Activated CD4-positive, CD25-positive, alpha-beta regulatory T cell treated with anti-CD3 and anti-CD28 coated beads, Interleukin-2, amount 50 U/mL, for 16 hours (primary cell): ENCODE data around the gene SDCBP2.

Source experiments
- DNase-seq: peaks from one replicate; pipeline ENCODE4 v3.0.0-alpha.2; 2020; ENCODE audit warnings: low read depth, low spot score

The SDCBP2 gene

DNA sequence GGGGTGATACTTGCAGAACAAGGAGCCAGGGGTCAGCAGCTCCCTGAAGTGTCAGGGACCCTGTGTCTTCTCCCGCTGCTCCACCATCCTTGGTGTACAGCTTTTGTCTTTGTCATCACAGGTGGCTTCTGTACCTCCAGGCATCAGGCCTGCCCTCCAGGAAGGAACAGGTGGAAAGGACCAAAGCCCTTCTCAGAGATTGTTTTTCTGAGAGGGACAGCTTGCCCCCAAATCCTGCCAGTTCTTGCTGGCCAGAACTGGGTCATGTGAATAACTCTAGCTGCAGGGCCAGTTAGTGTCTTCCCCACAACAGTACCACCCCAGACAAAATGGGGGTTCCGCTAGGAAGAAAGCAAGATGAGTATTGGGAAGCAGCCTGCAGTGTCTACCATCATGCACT is 31.5 kb downstream of the SDCBP2 start:
- DNase-seq = no peak

DNA sequence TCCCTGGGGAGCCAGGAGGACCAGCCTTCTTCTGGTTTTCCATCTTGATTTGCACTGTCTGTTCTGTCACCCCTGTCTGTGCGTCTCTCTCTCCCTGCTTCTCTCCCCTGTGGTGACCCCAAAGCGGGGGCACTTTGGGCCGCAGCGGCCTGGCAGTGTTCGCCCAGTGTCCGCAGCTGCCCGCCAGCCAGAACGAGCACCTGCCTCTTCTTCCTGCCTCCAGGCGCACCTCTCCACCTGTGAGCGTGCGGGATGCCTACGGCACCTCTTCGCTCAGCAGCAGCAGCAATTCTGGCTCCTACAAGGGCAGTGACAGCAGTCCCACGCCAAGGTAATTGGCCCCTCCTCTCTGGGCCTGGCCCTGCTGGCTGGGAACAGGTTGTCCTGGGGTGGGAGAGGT is 32.0 kb downstream of the SDCBP2 start:
- no peak for DNase-seq

DNA sequence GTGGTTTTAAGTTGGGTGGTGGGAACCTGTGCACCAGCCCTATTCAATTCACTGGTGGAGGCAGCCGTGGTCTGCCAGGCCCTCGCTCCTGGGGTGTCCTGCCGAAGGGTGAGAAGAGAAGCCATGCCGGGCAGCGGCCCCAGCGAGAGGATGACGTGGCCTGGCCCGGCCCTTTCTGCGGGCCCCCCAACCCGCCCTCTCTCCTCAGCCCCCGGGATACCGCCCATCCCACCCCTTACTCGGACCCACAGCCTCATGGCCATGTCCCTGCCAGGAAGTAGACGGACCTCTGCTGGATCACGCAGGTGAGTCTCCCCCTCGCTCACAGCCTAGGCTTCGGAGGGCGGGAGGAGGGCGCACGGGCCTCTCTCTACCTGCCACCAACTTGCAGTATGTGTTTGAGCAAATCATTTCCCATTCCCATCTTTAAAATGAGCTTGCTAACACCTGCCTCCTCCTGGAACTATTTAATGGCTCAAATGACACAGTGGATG is 32.8 kb downstream of the SDCBP2 start:
- DNase-seq = no peak

DNA sequence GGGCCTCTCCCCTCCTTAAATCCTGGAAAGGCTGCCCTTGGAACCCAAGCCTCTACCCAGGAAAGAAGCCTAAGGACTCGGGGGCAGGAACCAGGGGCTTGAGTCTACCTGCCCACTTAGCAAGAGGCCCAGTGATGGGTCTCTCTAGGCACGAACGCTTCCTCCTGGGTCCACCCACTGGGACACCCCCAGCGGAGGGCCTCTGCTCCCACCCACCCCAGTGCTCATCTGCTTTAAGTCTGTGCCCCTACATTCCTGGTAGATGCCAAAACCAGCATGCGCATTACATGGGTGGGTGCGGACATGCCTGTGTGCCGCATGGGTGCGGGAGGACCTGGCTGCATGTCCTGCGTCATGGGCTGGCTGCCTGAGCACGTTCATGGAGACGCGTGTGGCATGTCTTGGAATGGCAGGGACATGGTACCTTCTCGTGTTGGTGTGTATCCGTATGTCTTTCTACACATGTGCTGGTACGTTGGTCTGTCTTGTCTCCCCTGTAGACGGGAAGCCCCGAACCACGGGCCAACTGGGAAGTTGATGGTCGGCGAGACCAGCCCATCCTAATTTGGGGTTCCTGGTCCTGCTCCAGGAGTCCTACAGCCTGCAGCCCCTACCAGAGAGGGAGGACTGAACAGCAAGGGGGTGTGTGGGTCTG is 33.5 kb downstream of the SDCBP2 start:
- no peak for DNase-seq

DNA sequence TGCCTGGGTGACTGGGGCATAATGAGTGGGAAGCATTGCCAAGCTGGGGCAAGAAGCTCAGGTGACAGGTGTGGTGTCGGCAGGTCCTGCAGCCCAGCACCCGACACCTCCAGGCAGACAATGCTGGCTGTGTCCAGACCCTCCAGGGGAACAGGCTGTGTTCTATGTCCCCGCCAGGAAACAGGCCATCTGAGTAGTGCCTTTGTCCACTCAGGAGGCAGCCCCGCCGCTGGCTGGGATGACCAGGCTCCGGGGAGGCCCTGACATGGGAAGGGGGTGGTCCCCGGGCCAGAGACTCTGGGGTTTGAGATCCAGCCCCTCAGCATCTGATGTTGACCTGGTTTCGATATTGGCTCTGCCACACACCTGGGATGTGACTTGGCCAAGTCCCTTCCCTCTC is 34.4 kb downstream of the SDCBP2 start:
- DNase-seq = no peak

DNA sequence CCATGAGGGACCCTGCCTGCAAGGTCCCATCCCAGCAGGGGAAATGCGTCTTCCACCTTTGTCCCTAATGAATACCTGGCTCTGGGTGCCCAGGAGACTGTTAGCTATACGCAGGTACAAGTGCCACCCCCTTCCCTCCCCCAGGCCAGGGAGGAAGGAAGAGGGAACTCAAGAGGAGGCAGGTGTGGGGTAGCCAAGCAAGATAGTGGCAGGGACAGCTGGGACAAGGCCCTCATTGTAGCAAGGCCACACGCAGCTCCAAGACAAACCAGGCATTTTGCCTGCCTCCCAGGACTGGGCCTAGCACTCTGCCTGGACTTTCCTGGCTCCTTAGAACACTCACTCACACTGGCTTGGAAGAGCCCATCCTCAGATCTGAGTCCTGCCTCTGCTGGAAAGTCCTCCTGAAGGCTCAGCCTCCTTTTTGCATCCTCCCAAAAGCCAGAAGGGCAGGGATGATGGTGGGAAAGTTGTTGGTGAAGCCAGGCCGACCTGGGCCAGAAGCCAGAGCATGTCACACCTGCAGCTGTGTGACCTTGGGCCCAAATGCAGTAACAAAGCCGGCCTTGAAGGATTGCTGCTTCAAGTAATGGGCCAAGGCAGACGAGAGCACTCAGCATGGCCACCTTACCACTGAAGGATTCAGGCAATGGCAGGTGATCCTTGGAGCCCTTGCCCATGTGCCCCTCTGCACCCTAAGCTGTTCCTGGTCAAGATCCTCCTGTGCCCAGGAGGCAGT is 35.1 kb downstream of the SDCBP2 start:
- DNase-seq = no peak

DNA sequence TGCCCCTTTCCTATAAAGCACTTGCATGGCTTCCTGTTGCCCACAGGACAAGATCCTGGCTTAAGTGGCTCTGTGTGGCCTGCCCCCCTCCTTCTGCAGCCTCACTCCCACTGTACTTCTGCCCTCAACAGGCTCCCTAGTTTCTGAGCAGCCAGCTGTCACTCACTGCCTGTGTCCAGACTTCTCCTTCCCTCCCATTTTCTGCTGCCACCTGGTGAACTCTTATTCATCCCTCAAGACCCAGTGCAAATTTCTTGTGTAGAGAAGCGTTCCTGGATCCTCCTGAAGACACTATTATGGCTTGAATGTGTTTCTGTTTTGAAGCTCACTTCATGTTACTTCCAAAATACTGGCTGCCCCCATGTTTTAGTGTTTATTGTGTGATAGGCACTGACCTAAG is 36.3 kb downstream of the SDCBP2 start:
- DNase-seq = no peak

DNA sequence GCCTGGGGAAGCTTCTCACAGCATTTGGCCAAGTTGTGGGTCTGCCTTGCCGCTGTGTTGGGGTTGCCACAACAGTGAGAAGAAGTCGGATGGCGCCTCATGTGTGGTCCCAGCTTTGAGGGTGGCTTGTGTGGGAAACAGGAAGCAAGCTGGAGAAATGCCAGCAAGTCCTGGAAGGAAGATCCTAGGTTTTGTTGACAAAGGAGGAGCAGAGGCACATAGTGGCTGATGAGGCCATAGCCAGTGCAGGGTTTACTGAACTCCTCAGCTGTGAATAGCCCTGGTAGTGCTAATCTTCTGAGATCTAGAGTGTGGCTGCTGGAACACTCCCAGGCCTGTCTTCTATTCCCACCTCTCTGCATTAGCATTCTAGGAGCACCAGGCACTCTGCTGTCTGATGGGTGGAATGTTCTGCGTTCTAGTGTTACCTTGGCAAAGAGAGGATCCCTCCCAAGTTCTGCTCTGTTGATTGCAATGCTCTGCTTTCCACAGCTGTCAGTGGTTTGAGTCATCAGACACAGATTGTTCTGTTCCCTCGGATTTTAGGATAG is 37.7 kb downstream of the SDCBP2 start:
- no peak for DNase-seq

DNA sequence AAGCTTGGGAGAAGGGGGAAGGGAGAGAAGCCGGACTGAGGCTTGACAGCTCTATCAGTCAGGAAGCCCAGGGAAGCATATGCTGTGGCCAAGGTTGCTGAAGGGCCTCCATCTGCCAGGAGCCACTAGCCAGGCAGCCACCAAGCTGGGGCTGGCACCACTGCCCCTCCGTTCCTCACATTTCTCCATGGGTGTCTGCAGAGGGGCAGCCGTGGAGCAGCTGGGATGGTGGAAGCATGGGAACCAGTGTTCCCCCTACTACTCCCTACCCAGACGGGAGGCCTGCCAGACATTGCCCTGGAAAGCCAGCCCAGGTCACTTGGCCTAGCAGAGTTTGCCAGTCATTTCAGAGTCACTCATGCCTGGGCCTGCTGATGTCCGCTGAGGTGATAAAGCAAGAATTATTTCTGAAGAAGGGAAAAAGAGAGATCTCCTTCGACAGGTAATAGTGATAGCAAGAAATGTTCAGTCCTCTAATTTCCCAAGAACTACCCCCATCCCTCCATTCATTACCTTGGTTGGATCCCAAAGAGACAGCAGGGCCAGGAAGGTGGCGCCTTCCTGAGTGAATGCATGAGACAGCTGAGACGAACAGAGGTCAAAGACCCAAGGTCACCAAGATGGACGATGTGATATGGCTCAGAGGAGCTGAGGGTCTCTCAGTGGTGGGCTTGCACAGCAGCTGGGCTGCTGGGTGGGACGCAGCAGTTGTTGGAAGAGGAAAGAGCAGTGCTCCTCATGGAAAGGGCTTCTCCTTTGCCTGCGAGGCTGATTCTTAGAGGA is 41.0 kb downstream of the SDCBP2 start:
- DNase-seq = no peak

DNA sequence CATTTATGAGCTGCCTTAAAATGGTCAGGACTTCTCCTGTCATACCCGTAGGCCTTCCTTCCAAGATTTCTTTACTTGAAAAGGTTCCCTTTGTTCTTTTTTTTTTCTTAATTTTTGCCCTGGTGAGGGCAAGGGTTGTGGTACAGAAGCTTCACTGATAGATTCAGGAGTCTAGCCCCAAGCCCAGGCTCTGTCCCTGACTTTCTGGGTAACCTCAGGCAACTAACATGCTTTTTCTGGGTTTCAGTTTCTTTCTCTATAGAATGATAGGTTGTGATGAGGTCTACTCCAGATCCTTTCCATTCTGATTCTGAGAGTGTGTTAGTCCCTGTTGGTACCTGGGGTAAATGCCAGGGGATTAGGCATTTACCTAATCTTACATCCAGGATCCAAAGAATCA is 41.6 kb downstream of the SDCBP2 start:
- no peak for DNase-seq

DNA sequence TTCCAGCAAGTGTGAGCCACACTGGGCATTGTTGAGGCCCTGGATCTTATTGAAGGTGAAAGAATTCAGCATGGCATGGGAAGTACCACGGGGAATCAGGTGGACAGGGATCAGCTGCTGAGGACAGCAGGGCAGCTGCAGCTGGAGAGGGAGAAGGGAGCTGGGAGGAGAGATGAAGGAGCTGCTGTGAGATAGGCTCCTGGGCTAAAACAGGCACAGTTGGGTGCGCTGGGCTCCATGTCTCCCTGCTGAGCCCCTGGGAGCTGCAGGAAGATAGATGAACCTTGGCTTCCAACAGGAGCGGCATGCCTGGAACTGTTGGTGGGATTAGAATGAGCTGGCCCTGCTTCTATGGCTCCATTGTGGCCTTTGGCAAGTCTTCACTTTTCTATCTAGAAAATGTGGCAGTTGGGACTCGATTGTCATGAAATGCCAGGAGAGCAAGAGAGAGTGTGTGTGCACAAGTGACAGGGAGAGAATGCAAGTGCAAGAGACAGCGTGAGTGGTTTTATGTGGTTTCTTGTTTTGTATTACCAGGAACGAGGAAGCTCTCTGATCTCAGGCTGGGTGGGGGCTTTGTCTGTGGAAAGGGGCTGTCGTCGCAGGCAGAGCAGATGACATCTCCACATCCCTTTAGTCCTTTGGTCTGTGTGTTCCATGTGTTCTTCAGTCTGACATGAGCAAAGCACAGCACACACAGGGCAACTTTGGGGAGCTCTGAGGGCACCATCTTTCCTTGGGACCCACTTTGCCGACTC is 42.5 kb downstream of the SDCBP2 start:
- no peak for DNase-seq

DNA sequence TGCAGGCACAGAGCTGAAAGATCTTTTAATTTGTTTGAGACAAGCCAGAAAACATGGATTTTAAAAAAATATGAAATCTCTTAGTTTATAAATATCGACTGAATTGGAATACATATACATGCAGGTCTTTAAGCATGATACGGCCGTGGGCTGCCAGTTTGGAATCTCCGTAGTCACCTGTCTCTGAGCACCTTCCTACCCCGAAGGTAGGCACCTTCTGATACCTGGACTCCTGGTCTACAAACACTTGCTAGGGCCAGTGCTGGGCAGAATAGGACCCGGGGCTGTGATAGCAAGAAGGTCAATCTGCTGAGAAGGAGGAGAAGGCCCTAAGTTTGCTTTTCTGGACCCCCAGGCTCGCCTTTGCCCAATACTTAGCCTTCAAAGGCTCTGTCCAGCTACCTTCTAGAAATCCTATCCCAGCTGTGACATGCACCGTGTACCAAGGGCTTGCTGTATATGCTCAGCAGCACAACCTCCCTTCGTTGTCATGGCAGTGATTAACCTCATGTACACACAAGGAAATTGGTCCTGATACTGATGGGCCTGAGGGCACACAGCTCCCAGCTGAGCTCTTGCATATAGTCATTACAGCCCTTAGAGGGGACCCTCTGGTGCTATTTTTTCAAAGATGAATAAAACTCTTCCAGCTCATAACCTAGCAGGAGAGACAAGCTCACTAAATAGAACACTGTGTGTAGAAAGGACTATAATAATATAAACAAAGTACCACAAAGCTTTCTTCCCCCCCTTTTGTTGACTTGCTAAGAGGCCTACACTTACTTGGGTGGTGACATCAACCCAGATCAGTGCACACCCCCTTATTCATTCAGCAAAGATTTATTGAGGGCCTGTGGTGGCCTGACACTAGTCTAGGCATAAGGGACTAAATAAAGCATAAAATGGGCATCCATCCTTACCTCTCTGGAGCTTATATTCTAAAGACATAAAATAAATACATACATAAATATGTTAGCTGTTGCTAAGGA is 45.1 kb downstream of the SDCBP2 start:
- no peak for DNase-seq

DNA sequence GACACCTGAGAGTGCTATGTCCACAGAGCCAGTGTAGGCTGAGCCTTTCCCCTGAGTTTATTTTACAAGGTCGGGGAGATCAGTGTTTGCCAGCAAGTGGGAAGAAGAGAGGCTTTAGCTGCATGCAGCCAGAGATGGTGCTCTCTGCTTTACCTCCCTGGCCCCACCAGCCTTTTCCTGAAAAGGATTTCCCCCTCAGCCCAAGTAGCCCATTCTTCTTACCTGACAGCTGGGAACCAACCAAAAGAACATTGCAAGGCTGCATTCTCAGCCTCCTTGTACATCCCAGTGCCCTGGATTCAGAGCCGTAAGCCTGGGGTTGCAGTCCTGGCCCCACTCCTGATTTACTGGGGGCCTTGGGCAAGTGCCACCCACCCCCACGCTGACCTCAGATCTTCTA is 46.0 kb downstream of the SDCBP2 start:
- no peak for DNase-seq

DNA sequence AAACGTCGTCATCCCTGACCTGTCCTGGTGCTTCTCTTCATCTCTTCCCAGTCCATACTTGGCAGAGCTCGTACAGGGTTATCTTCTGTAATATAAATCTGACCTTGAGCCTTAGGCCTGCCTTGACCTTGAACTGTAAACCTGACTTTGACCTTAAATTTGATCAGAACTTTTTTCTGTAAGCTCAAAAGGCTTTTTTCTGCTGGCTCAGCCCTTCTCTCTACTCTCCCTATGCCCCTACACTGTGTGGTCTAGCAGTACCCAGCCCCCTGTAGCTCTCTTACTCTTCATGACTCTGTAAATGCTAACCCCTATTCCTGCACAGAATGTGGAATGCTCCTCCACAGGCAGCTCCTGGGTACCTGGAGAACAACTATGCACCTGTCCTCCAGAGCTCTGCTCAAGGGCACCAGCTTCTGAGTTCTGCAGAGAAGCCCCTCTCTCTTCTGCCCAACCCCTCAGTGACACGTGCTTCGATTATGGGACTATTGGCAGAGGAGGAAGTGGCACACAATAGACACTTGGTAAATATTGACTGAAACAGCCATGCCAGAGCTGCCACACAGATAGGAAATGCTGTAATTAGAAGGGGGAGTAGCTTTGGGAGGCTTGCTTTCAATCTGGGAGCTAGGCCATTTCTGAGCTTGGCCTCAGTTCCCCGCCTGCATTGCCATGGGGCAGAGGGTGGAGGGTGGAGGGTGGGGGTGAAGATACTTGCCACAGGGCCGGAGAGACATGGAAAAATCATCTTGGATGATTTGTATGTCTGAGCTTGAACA is 47.5 kb downstream of the SDCBP2 start:
- no peak for DNase-seq

DNA sequence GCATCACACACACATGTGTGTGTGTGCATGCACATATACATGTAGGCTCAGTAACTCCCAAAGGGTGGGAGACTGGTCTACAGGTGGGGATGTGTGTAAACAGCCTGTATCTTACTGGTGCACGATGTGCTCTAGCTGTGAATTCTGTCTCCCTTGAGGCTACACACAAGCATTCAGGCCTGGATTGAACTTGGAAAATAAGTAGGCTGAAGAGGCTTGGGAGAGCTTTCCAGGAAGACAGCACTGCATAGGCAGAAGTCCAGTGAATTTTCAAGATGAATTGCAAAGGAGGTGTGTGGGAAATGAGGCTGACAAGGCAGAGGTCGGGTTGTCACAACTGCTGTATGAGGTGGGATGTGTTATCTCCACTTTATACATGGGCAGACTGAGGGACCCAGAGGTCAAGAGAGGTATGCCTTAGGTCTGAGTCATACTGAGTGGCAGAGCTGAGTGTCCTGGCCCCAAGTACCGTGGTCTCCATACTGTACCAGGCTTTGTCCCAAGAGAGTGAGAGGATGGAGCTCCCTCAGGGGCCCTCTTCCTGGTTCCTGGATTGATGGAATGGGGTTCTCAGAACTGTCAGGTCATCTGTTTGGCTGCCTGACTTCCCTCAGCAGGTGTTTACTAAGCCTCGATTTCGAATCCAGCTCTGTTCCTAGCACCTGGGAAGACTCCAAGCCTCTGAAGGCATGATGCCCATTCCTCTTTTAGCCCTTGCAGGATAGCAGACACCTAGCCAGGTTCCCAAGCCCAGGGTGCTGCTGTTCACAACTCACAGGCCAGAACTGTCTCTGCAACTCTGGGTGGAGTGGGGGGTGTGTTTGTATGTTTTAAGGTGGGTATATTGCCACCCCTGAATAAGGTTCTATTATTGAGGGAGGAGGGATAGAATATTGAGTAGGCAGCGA is 48.5 kb downstream of the SDCBP2 start:
- no peak for DNase-seq

DNA sequence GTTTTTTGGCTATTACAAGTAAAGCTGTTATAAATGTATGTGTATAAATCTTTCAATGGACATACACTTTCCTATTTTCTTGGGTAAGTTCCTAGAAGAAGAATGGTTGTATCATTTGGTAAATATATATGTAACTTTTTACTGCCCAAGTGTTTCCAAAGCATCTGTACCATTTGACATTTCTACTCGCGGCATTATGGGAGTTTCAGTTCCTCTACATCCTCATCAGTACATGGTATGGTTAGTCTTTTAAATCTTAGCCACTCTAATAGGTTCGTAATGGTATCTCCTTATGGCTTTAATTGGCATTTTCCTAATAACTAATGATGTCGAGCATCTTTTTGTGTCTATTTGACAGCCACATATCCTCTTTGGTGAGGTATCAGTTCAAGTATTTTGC is 49.9 kb downstream of the SDCBP2 start:
- no peak for DNase-seq

DNA sequence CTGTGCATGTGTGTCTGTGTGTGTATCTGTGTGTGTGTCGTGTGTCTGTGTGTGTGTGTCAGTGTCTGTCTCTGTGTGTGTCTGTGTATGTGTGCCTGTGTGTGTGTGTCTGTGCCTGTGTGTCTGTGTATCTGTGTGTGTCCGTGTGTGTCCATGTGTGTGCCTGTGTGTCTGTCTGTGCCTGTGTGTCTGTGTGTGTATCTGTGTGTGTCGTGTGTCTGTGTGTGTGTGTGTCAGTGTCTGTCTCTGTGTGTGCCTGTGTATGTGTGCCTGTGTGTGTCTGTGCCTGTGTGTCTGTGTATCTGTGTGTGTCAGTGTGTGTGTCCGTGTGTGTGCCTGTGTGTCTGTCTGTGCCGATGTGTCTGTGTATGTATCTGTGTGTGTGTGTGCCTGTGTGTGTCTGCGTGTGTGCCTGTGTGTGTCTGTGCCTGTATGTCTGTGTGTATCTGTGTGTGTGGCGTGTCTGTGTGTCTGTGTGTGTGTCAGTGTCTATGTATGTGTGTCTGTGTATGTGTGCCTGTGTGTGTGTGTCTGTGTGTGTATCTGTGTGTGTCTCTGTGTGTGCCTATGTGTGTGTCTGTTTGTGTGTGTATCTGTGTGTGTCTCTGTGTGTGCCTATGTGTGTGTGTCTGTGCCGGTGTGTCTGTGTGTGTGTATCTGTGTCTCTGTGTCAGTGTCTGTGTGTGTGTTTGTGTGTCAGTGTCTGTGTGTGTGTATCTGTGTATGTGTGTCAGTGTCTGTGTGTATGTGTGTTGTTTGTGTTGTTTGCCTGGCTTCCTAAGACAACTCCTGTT is 51.2 kb downstream of the SDCBP2 start:
- DNase-seq = no peak

DNA sequence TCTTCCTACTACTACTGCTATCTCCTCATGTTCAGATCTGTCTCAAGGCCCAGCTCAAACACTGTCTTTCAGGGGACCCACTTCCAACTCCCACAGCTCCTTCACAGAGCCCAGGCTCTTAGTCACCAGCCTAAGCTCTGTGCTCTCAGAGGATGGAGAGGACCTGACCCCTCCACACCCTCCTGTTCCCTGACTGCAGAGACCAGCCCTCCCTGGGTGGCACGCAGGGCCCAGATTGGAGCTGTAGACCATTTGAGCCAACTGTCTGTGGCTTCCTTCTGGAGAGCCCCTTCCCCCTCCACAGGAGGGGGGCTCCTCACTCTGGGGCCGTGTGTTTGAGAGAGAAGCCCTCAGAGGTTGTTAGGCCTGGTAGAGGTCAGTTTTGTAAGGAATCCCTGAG is 53.0 kb downstream of the SDCBP2 start:
- no peak for DNase-seq
